Fibroblast of lung (primary cell): ENCODE data around the gene NCOA7. TPM values are rescaled to one million over a fixed set of nuclear protein-coding genes. Genes with fewer than 3 reads are reported as not detected.

ENCODE experiments used
- DNase-seq, 2 donors: peaks; one replicate each; pipeline versions ENCODE4 v3.0.0 to v3.0.0-alpha.2; 2010; ENCODE audit warnings: low read depth in 2 of 2
- H2AFZ ChIP-seq: 2 replicates; pipeline ENCODE4 v1.5.1; 2012; ENCODE audit warnings: low read length, control low read depth, inconsistent platforms
- H3K27ac ChIP-seq: 2 replicates; pipeline ENCODE4 v1.5.1; 2011; ENCODE audit warnings: low read length, control low read depth; ENCODE audit not compliant: insufficient read depth
- H3K27me3 ChIP-seq: 2 replicates; pipeline ENCODE4 v1.5.1; 2011; ENCODE audit warnings: mild to moderate bottlenecking, low read length; ENCODE audit not compliant: control insufficient read depth, insufficient read depth
- H3K36me3 ChIP-seq: 2 replicates; pipeline ENCODE4 v1.5.1; 2011; ENCODE audit warnings: low read length; ENCODE audit not compliant: control insufficient read depth, insufficient read depth
- H3K4me1 ChIP-seq: 2 replicates; pipeline ENCODE4 v1.5.1; 2011; ENCODE audit warnings: low read length; ENCODE audit not compliant: control insufficient read depth, insufficient read depth; ENCODE audit errors: extremely low read depth
- H3K4me2 ChIP-seq: 2 replicates; pipeline ENCODE4 v1.5.1; 2011; ENCODE audit warnings: low read length, control low read depth; ENCODE audit not compliant: insufficient read depth; ENCODE audit errors: extremely low read depth
- H3K4me3 ChIP-seq, 4 experiments: fragments of 200-600 bp in 1 of 4; sonication (generic) in 1 of 4; replicated peaks in 1 of 4; 2 replicates each; pipeline ENCODE4 v1.5.1; 2011 to 2016; ENCODE audit warnings: low read length in 4 of 4, low read depth in 3 of 4, mild to moderate bottlenecking in 3 of 4, control low read depth in 2 of 4, inconsistent platforms in 1 of 4, mixed read lengths in 1 of 4; ENCODE audit not compliant: insufficient read depth in 1 of 4; ENCODE audit errors: control extremely low read depth in 1 of 4
- H3K79me2 ChIP-seq: 2 replicates; pipeline ENCODE4 v1.5.1; 2012; ENCODE audit warnings: mild to moderate bottlenecking, low read length, inconsistent platforms; ENCODE audit not compliant: control insufficient read depth, insufficient read depth
- H3K9ac ChIP-seq: 2 replicates; pipeline ENCODE4 v1.5.1; 2011; ENCODE audit warnings: mild to moderate bottlenecking, low read length, control low read depth; ENCODE audit not compliant: insufficient read depth
- H3K9me3 ChIP-seq: 2 replicates; pipeline ENCODE4 v1.5.1; 2012; ENCODE audit warnings: low read depth, low read length; ENCODE audit not compliant: control insufficient read depth, insufficient read depth
- H4K20me1 ChIP-seq: 2 replicates; pipeline ENCODE4 v1.5.1; 2011; ENCODE audit warnings: low read length; ENCODE audit not compliant: control insufficient read depth, insufficient read depth; ENCODE audit errors: extremely low read depth
- EZH2 ChIP-seq: IDR thresholded peaks from 2 replicates; pipeline ENCODE4 v1.5.1; 2012; ENCODE audit warnings: low read length, control low read depth, mild to moderate bottlenecking; ENCODE audit errors: missing control alignments
- polyA plus RNA-seq, 2 donors: library from polyadenylated mRNA; depleted of rRNA in 1 of 2; stranded (reverse) in 1 of 2; unstranded in 1 of 2; fragments of >200 nt; gene quantifications; 2 replicates each; pipeline ENCODE4 v1.2.1, GENCODE V29; 2011 to 2012; ENCODE audit warnings: missing spikeins in 1 of 2
- total RNA-seq: library from RNA; depleted of rRNA; stranded (reverse); fragments of >200 nt; gene quantifications from 2 replicates; pipeline ENCODE4 v1.2.1, GENCODE V29; 2014
- TF ChIP-seq, protein P1 (sequence below), 2 donors: IDR thresholded peaks in 1 of 2; conservative IDR thresholded peaks in 1 of 2; 1 replicate in 1 of 2; 2 replicates in 1 of 2; pipeline ENCODE4 v1.5.1; 2011 to 2012; ENCODE audit warnings: low read length in 2 of 2, control low read depth in 1 of 2, inconsistent platforms in 1 of 2, low read depth in 1 of 2, mild to moderate bottlenecking in 1 of 2

The NCOA7 gene
- total and polyA plus RNA-seq, 2 donors (not counting 1 experiment from before 2014, with no cell fraction given): 13.7 to 49.9 TPM

DNA sequence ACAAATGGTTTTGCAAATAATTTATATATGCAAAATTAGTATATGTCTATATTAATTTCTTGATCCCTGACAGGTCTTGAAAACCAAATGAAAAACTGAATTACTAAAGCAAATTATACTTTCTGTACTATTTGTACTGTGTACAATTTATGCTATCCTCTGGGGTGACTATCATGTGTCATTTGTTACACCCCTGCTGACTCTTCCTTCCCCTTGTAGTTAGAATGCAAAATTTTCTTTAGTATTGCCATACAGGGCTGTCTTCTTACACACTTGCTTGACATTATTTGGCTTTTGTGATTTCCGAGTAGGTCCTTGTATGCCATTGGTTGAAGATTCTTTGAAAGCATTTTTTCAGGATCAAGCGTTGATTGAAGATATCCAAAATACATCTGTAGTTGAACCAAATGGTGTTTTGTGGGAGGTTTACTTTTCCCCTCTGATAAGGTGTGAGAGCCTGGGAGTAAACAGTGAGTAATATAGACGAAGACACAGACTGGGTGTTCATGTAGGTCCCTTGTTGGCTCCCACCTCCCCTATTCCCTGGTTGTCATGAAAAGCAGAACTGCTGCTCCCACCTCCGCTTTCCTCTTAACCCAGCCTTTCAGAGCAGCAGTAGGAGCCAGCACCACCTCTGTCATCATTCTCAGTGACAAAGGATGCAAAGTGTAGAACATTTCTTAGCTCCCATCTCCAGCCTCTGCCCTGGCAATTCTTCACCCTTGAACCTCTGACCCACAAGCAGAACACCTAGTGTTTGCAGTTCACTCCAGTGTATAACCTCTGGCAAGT, 29.0 kb downstream of the NCOA7 start:
- Histone ChIP-seq H3K27ac (no peak overlapping the region), H3K4me2 (no peak overlapping the region), H2AFZ (no peak overlapping the region), H3K9me3 (no peaks in the 10 kb centered on the region), H3K36me3 (no peaks in the 10 kb centered on the region), H3K79me2 (no peaks in the 10 kb centered on the region), H4K20me1 (no peaks in the 10 kb centered on the region), H3K27me3 (no peaks in the 10 kb centered on the region), H3K4me1 (peaks cover 3% of the 10 kb centered on the region), H3K4me3 (no peak overlapping the region), H3K9ac (no peak overlapping the region)
- no peak for DNase-seq
- no peak for TF ChIP-seq EZH2
- TF ChIP-seq, protein P1, sequence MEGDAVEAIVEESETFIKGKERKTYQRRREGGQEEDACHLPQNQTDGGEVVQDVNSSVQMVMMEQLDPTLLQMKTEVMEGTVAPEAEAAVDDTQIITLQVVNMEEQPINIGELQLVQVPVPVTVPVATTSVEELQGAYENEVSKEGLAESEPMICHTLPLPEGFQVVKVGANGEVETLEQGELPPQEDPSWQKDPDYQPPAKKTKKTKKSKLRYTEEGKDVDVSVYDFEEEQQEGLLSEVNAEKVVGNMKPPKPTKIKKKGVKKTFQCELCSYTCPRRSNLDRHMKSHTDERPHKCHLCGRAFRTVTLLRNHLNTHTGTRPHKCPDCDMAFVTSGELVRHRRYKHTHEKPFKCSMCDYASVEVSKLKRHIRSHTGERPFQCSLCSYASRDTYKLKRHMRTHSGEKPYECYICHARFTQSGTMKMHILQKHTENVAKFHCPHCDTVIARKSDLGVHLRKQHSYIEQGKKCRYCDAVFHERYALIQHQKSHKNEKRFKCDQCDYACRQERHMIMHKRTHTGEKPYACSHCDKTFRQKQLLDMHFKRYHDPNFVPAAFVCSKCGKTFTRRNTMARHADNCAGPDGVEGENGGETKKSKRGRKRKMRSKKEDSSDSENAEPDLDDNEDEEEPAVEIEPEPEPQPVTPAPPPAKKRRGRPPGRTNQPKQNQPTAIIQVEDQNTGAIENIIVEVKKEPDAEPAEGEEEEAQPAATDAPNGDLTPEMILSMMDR (conservative IDR thresholded peaks at IDR 0.05 in 1 of 2, IDR thresholded peaks at IDR 0.05 in 1 of 2; ENCODE audit: low read depth in 1 of 2, low read length in 2 of 2): no peak

DNA sequence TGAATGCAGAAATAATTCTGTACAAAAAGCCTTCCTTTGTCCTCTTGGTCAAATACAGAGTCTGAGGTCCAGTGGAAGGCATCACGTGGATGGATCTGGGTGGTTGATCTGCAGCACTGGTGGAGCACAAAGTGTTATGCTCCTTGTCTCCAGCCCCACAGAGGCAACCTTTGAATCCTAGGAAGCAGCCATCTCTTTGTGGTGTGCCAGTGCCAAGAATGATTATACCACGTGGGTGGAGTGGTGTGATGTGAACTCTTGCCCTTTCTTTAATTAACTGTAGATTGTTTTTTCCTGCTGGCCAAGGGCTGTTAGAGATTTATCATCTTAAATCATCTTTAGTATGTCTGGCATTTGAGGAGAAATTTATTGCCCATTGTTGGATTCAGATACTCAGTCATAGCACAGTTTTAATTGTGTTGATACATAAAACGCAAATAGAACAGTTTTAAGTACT, 31.1 kb downstream of the NCOA7 start:
- TF ChIP-seq EZH2: no peak
- TF ChIP-seq, protein P1 (conservative IDR thresholded peaks at IDR 0.05 in 1 of 2, IDR thresholded peaks at IDR 0.05 in 1 of 2; ENCODE audit: low read depth in 1 of 2, low read length in 2 of 2): no peak
- no peaks in the 10 kb centered on the region for H4K20me1 ChIP-seq
- H3K4me3 ChIP-seq: no peak overlapping the region
- peaks cover 3% of the 10 kb centered on the region for H3K4me1 ChIP-seq
- H3K27me3 ChIP-seq: no peaks in the 10 kb centered on the region
- no peak overlapping the region for H3K9ac ChIP-seq
- no peak overlapping the region for H2AFZ ChIP-seq
- H3K9me3 ChIP-seq: no peaks in the 10 kb centered on the region
- DNase-seq: peak in 1 of 2 donors; percentile 40
- no peaks in the 10 kb centered on the region for H3K79me2 ChIP-seq
- no peak overlapping the region for H3K27ac ChIP-seq
- no peaks in the 10 kb centered on the region for H3K36me3 ChIP-seq
- H3K4me2 ChIP-seq: no peak overlapping the region

DNA sequence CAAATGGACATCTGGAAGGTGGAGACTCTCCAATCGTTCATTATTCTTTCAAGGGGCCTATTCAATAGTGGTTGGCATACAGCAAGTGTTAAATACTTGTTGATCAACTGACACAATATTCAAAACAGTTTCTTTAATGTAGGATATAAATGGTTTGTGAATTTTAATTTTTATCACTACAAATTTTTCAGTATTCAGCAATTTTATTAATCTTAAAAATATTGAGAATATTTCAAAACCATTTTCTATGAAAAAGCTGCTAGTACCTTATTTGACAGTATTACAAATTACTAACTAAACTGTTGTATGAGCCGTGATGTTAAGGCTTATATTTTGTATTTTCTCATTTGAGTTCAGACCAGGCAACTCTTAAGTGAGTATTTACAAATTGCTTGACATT, 32.4 kb downstream of the NCOA7 start:
- no peak overlapping the region for H3K4me2 ChIP-seq
- peaks cover 3% of the 10 kb centered on the region for H3K4me1 ChIP-seq
- H3K9me3 ChIP-seq: no peaks in the 10 kb centered on the region
- no peak for DNase-seq
- H3K79me2 ChIP-seq: no peaks in the 10 kb centered on the region
- no peak overlapping the region for H3K4me3 ChIP-seq
- no peak overlapping the region for H3K9ac ChIP-seq
- H3K27me3 ChIP-seq: no peaks in the 10 kb centered on the region
- H3K27ac ChIP-seq: no peak overlapping the region
- no peaks in the 10 kb centered on the region for H3K36me3 ChIP-seq
- no peaks in the 10 kb centered on the region for H4K20me1 ChIP-seq
- no peak overlapping the region for H2AFZ ChIP-seq
- TF ChIP-seq, protein P1 (conservative IDR thresholded peaks at IDR 0.05 in 1 of 2, IDR thresholded peaks at IDR 0.05 in 1 of 2; ENCODE audit: low read depth in 1 of 2, low read length in 2 of 2): no peak
- TF ChIP-seq EZH2: no peak
